ENCODE data around the gene OR10H1.

DNA sequence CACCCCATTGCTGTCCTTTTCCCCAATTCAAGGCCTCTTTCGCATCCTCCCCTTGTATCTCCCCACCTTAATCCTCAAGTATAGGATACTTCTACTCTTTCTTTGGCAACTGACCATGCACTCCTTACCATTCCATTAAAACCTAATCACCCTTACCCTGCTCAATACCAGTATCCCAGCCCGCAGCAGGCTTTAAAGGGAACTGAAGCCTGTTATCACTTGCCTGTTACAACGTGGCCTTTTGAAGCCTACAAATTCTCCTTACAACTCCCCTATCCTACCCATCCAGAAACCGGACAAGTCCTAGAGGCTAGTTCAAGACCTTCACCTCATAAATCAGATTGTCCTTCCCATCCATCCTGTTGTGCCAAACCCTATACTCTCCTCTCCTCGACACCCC, 16.2 kb upstream of the OR10H1 start:
- TF ChIP-seq, protein P1, sequence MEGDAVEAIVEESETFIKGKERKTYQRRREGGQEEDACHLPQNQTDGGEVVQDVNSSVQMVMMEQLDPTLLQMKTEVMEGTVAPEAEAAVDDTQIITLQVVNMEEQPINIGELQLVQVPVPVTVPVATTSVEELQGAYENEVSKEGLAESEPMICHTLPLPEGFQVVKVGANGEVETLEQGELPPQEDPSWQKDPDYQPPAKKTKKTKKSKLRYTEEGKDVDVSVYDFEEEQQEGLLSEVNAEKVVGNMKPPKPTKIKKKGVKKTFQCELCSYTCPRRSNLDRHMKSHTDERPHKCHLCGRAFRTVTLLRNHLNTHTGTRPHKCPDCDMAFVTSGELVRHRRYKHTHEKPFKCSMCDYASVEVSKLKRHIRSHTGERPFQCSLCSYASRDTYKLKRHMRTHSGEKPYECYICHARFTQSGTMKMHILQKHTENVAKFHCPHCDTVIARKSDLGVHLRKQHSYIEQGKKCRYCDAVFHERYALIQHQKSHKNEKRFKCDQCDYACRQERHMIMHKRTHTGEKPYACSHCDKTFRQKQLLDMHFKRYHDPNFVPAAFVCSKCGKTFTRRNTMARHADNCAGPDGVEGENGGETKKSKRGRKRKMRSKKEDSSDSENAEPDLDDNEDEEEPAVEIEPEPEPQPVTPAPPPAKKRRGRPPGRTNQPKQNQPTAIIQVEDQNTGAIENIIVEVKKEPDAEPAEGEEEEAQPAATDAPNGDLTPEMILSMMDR (IDR thresholded peaks at IDR 0.05), result no peak
- no peak for TF ChIP-seq EZH2phosphoT487 (IDR thresholded peaks at IDR 0.05)

All from neural progenitor cell (in vitro differentiated cells).